ENCODE results near the gene CFAP43. TPM values are rescaled to one million over a fixed set of nuclear protein-coding genes. Genes with fewer than 3 reads are reported as not detected.
A peak's percentile ranks its signal among the peaks of the same experiment; 100 is the strongest.

CFAP43 gene
- total and polyA plus RNA-seq, 10 of the 15 experiments (the other 5 are each of a cell fraction or from before 2014, with no cell fraction given): 0.06 to 0.14 (median 0.10) TPM; not detected in 5

- TF ChIP-seq CBX5 (IDR thresholded peaks at IDR 0.05; ENCODE audit: low read depth): no peak
- TF ChIP-seq POLR2AphosphoS5 (IDR thresholded peaks at IDR 0.05; ENCODE audit: low read length): peak; percentile 22; the same call in 1 of the 2 replicates
- TF ChIP-seq, protein P1, sequence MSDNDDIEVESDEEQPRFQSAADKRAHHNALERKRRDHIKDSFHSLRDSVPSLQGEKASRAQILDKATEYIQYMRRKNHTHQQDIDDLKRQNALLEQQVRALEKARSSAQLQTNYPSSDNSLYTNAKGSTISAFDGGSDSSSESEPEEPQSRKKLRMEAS (IDR thresholded peaks at IDR 0.05; ENCODE audit: low read depth, low read length): peak; percentile 43; the same call in 1 of the 2 replicates
- TF ChIP-seq SMAD5 (IDR thresholded peaks at IDR 0.05; ENCODE audit: low read depth): no peak
- no peak for TF ChIP-seq MEF2B (IDR thresholded peaks at IDR 0.05; ENCODE audit: partially characterized antibody, poor library complexity, severe bottlenecking)
- TF ChIP-seq WRNIP1 (IDR thresholded peaks at IDR 0.05; ENCODE audit: borderline replicate concordance, low read depth, low read length): no peak
- TF ChIP-seq RCOR1 (conservative IDR thresholded peaks at IDR 0.05; ENCODE audit: low read depth, low read length): no peak
- TF ChIP-seq NR2C1 (IDR thresholded peaks at IDR 0.05): no peak
- no peak for TF ChIP-seq TBL1XR1 (IDR thresholded peaks at IDR 0.05; ENCODE audit: low read depth, low read length)
- TF ChIP-seq, protein P2, sequence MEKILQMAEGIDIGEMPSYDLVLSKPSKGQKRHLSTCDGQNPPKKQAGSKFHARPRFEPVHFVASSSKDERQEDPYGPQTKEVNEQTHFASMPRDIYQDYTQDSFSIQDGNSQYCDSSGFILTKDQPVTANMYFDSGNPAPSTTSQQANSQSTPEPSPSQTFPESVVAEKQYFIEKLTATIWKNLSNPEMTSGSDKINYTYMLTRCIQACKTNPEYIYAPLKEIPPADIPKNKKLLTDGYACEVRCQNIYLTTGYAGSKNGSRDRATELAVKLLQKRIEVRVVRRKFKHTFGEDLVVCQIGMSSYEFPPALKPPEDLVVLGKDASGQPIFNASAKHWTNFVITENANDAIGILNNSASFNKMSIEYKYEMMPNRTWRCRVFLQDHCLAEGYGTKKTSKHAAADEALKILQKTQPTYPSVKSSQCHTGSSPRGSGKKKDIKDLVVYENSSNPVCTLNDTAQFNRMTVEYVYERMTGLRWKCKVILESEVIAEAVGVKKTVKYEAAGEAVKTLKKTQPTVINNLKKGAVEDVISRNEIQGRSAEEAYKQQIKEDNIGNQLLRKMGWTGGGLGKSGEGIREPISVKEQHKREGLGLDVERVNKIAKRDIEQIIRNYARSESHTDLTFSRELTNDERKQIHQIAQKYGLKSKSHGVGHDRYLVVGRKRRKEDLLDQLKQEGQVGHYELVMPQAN (conservative IDR thresholded peaks at IDR 0.05): peak; percentile 55
- TF ChIP-seq BHLHE40 (IDR thresholded peaks at IDR 0.05; ENCODE audit: borderline replicate concordance in 1 of 2, low read depth in 2 of 2, low read length in 1 of 2): peak; percentile 66 to 68; a peak in 1 of 4 replicates
- TF ChIP-seq EP300 (IDR thresholded peaks at IDR 0.05; ENCODE audit: borderline replicate concordance in 1 of 2, control insufficient read depth in 1 of 2, low read depth in 2 of 2, low read length in 2 of 2): no peak
- TF ChIP-seq IKZF2 (IDR thresholded peaks at IDR 0.05): peak in 1 of 2 experiments; percentile 50; a peak in 1 of 4 replicates
- no peak for TF ChIP-seq BRCA1 (IDR thresholded peaks at IDR 0.05; ENCODE audit: low read depth, low read length)
- TF ChIP-seq CEBPB (IDR thresholded peaks at IDR 0.05; ENCODE audit: borderline replicate concordance in 1 of 2, low read depth in 2 of 2, low read length in 2 of 2): 0 out of 4 replicates have a peak, but pooled peaks of 1 of the 2 experiments have one; percentile 32
- TF ChIP-seq POLR2AphosphoS2 (IDR thresholded peaks at IDR 0.05; ENCODE audit: low read depth, low read length): no peak
- no peak for TF ChIP-seq IRF4 (IDR thresholded peaks at IDR 0.05; ENCODE audit: low read depth, low read length)
- no peak for TF ChIP-seq POLR2A (IDR thresholded peaks at IDR 0.05; ENCODE audit: low read depth, low read length)
- no peak for TF ChIP-seq ZNF274 (IDR thresholded peaks at IDR 0.05; ENCODE audit: insufficient read depth, insufficient read length)
- TF ChIP-seq ATF7 (IDR thresholded peaks at IDR 0.05; ENCODE audit: low read depth): no peak
- no peak for TF ChIP-seq FOS (IDR thresholded peaks at IDR 0.05; ENCODE audit: borderline replicate concordance, extremely low read depth, insufficient read length)
- no peak for TF ChIP-seq KAT2A (conservative IDR thresholded peaks at IDR 0.05; ENCODE audit: control insufficient read depth, low read depth, low read length)
- TF ChIP-seq PBX3 (IDR thresholded peaks at IDR 0.05; ENCODE audit: insufficient replicate concordance, low read depth, low read length): no peak
- TF ChIP-seq USF2 (IDR thresholded peaks at IDR 0.05; ENCODE audit: borderline replicate concordance, low read depth, low read length): no peak; the same call in 1 of the 2 replicates
- no peak for TF ChIP-seq SP1 (IDR thresholded peaks at IDR 0.05; ENCODE audit: low read depth, low read length)
- no peak for TF ChIP-seq ZNF622 (IDR thresholded peaks at IDR 0.05)
- TF ChIP-seq TCF12 (IDR thresholded peaks at IDR 0.05; ENCODE audit: low read depth, low read length): 0 out of 2 replicates have a peak, but pooled peaks have one; percentile 22
These were observed 111.2 kb downstream of the CFAP43 start (continued) for GRCh38 chr10:104120903-104121484.

Data from GM12878 (cell line).